ENCODE results near the gene SPEM1.

The SPEM1 gene

DNA sequence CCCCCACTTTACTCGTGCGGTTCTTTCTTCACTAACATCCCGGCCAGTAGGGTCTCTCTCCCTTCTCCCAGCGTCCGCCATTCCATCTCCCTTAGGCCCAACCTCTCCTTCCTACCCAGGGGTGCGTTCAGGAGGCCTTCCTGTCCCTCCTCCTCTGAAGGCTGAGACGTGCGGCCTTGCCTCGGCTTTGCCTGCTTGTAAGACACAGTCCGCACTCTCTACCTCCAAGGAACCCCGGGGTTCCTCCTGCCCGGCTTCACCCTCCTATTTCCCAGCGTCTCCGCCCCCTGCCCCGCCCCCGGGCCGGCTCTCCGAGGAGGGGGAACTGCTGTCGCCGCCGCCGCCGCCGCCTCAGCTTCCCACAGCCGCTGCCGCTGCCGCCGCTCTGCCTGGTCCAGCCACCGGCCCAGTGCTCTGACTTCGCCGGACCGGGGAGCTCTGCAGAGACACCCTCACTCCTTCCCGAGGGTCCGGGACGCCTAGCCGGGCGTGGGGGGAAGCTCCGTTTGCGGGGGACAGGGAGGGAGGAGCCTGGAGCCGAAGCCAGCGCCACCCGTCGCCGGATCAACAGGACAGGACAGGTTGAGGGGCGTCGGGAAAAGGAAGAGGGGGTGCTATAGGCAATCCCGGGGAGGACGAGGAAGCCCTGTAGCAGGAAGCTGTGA, 18.0 kb downstream of the SPEM1 start:
- peaks cover 61% of the 10 kb centered on the region for H3K27me3 ChIP-seq (ENCODE audit: control insufficient read depth, insufficient read depth, low read length)
- no peak overlapping the region for H3K27ac ChIP-seq (ENCODE audit: low read length)
- H3K4me1 ChIP-seq (ENCODE audit: control insufficient read depth, low read depth, low read length): peaks cover 23% of the 10 kb centered on the region
- no peaks in the 10 kb centered on the region for H3K9me3 ChIP-seq (ENCODE audit: control insufficient read depth, low read depth, low read length)
- H3K36me3 ChIP-seq (ENCODE audit: control insufficient read depth, low read depth, low read length): no peaks in the 10 kb centered on the region
- H3K9ac ChIP-seq (ENCODE audit: low read length): no peak overlapping the region
- H3K4me3 ChIP-seq (ENCODE audit: low read length): peak overlapping the region; percentile 91

DNA sequence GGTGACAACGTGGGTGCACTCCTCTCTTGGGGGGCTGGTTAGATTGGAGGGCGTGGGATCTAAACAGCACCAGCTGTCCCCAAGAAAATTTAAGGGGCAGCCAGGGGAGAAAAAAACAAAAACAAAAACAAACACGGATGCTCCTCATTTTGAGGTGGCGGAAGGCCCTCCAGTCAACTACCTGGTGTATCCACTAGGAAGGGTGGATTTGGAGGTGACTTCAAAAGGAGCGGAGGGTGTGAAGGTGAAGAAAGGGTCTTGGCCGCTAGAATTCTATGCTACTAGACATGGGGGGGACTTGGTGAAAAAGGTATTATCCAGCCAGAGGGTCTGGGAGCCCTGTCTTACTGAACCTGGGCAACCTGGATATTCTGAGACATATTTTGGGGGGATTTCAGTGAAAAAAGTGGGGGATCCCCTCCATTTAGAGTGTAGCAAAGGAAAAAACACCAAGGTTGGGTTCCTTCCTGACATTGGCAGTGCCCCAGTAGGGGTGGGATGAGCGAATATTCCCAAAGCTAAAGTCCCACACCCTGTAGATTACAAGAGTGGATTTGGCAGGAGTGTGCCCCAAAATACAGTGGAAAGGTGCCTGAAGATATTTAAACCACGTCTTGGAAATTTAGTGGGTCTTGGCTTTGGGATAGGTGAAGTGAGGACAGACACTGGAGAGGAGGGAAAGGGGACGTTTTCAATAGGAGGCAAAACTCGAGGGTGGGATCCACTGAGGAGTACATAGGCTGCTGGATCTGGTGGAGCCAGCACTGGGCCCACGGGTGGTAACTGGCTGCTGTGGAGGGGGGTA, 18.7 kb downstream of the SPEM1 start:
- peaks cover 67% of the 10 kb centered on the region for H3K27me3 ChIP-seq (ENCODE audit: control insufficient read depth, insufficient read depth, low read length)
- H3K27ac ChIP-seq (ENCODE audit: low read length): no peak overlapping the region
- H3K4me1 ChIP-seq (ENCODE audit: control insufficient read depth, low read depth, low read length): peaks cover 23% of the 10 kb centered on the region
- peak overlapping the region; percentile 91 for H3K4me3 ChIP-seq (ENCODE audit: low read length)
- no peak overlapping the region for H3K9ac ChIP-seq (ENCODE audit: low read length)
- no peaks in the 10 kb centered on the region for H3K36me3 ChIP-seq (ENCODE audit: control insufficient read depth, low read depth, low read length)
- no peaks in the 10 kb centered on the region for H3K9me3 ChIP-seq (ENCODE audit: control insufficient read depth, low read depth, low read length)

DNA sequence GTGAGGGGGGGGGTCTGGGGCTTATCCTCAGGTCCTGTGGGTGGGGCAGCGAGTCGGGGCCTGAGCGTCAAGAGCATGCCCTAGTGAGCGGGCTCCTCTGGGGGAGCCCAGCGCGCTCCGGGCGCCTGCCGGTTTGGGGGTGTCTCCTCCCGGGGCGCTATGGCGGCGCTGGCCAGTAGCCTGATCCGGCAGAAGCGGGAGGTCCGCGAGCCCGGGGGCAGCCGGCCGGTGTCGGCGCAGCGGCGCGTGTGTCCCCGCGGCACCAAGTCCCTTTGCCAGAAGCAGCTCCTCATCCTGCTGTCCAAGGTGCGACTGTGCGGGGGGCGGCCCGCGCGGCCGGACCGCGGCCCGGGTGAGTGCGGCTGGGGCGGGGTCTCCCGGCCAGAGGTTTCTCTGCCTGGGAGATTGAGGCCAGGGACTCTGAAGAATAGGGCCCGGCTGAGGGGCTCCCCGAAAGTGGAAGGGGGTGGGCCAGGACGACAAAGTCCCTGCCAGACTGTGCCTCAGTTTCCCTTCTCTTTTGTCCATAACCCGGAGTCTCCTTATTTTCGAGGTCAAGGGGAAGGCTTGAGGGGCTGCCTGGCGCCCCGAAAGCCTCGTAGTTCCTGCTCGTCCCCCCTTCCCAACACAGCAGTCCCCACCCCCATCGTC, 19.5 kb downstream of the SPEM1 start, which contains the start of gene FGF11:
Gene FGF11, plus strand, starts transcription at position 51 of the 651 bp plus-strand sequence. Its CDS starts 109 bp downstream, at position 160.
- H3K9me3 ChIP-seq (ENCODE audit: control insufficient read depth, low read depth, low read length): no peaks in the 10 kb centered on the region
- H3K27me3 ChIP-seq (ENCODE audit: control insufficient read depth, insufficient read depth, low read length): peaks cover 72% of the 10 kb centered on the region
- H3K27ac ChIP-seq (ENCODE audit: low read length): peak within 1 kb of the TSS; percentile 70
- peak within 1 kb of the TSS; percentile 91 for H3K4me3 ChIP-seq (ENCODE audit: low read length)
- H3K9ac ChIP-seq (ENCODE audit: low read length): peak within 1 kb of the TSS; percentile 85
- H3K4me1 ChIP-seq (ENCODE audit: control insufficient read depth, low read depth, low read length): peaks cover 23% of the 10 kb centered on the region
- no peaks in the 10 kb centered on the region for H3K36me3 ChIP-seq (ENCODE audit: control insufficient read depth, low read depth, low read length)

DNA sequence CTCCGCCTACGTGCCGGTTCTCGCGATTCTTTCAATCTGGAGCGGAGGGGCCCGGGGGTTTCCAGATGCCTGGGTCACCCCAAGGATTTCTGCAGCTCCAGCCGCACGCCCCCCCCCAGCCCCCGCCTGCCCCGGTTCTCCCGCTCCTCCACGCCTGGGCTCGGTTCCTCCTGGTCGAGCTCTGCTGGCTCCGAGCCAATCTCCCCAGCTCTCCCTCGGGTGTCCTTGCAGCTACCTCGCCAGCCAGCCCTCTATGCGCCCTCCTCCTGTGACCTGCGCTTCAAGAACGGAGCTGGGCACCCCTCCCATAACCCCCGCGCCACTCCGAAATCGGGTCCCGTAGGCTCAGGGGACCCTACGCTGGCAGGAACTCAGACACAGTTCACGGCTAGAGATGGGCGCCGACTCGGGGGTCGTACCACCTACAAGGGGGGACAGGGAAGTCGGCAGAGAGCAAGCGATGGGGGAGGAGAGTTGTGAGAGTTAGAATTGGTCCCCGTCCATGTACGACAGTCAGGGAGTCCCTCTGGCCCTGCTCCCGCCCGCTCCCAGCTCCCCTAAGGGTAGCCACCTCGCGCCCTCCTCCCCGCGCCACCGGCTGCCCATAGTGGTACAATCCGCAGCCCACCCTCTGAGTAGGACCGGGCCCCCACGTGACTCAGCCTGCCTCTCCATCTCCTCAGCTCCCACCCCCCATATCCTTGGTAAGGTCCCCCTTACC, 20.1 kb downstream of the SPEM1 start:
- H3K27me3 ChIP-seq (ENCODE audit: control insufficient read depth, insufficient read depth, low read length): peaks cover 72% of the 10 kb centered on the region
- peak overlapping the region; percentile 85 for H3K9ac ChIP-seq (ENCODE audit: low read length)
- peak overlapping the region; percentile 70 for H3K27ac ChIP-seq (ENCODE audit: low read length)
- peaks cover 23% of the 10 kb centered on the region for H3K4me1 ChIP-seq (ENCODE audit: control insufficient read depth, low read depth, low read length)
- no peaks in the 10 kb centered on the region for H3K9me3 ChIP-seq (ENCODE audit: control insufficient read depth, low read depth, low read length)
- no peaks in the 10 kb centered on the region for H3K36me3 ChIP-seq (ENCODE audit: control insufficient read depth, low read depth, low read length)
- peak overlapping the region; percentile 91 for H3K4me3 ChIP-seq (ENCODE audit: low read length)

DNA sequence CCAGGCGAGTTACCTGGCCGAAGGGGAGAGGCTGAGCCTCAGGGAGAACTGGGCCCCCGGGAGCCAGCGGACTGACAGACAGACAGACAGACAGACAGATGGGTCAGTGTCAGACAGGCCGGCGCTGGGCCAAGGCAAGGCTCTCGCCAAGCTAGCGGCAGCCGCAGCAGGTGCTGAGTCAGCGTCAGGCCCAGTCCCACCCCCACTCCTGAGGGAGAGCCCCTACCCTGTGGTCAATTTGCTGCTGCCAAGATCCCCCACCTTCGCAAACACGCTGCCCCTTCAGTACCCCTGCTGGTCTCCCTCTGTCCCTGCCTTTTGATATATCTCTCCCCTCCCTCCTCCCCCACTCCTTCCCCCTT, 20.7 kb downstream of the SPEM1 start:
- peak overlapping the region; percentile 70 for H3K27ac ChIP-seq (ENCODE audit: low read length)
- no peaks in the 10 kb centered on the region for H3K36me3 ChIP-seq (ENCODE audit: control insufficient read depth, low read depth, low read length)
- peak overlapping the region; percentile 91 for H3K4me3 ChIP-seq (ENCODE audit: low read length)
- peaks cover 68% of the 10 kb centered on the region for H3K27me3 ChIP-seq (ENCODE audit: control insufficient read depth, insufficient read depth, low read length)
- peak overlapping the region; percentile 85 for H3K9ac ChIP-seq (ENCODE audit: low read length)
- H3K4me1 ChIP-seq (ENCODE audit: control insufficient read depth, low read depth, low read length): peaks cover 21% of the 10 kb centered on the region
- no peaks in the 10 kb centered on the region for H3K9me3 ChIP-seq (ENCODE audit: control insufficient read depth, low read depth, low read length)

DNA sequence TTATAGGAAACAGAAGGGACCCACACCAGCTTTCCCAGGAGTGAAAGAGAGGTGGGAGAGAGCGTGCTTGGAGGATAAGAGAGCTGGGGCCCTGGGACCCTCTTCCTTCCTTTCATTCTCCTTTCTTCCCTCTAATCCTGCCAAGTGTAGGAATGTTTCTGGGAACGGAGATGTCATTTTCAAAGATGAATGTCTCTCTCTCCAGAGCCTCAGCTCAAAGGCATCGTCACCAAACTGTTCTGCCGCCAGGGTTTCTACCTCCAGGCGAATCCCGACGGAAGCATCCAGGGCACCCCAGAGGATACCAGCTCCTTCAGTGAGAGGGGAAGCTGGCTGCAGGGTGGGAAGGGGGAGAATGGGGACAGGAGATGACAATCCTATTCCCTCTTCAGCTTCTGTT, 21.1 kb downstream of the SPEM1 start:
- H3K4me1 ChIP-seq (ENCODE audit: control insufficient read depth, low read depth, low read length): peaks cover 22% of the 10 kb centered on the region
- H3K27ac ChIP-seq (ENCODE audit: low read length): no peak overlapping the region
- H3K27me3 ChIP-seq (ENCODE audit: control insufficient read depth, insufficient read depth, low read length): peaks cover 63% of the 10 kb centered on the region
- H3K9ac ChIP-seq (ENCODE audit: low read length): peak overlapping the region; percentile 85
- peak overlapping the region; percentile 91 for H3K4me3 ChIP-seq (ENCODE audit: low read length)
- no peaks in the 10 kb centered on the region for H3K9me3 ChIP-seq (ENCODE audit: control insufficient read depth, low read depth, low read length)
- H3K36me3 ChIP-seq (ENCODE audit: control insufficient read depth, low read depth, low read length): no peaks in the 10 kb centered on the region

DNA sequence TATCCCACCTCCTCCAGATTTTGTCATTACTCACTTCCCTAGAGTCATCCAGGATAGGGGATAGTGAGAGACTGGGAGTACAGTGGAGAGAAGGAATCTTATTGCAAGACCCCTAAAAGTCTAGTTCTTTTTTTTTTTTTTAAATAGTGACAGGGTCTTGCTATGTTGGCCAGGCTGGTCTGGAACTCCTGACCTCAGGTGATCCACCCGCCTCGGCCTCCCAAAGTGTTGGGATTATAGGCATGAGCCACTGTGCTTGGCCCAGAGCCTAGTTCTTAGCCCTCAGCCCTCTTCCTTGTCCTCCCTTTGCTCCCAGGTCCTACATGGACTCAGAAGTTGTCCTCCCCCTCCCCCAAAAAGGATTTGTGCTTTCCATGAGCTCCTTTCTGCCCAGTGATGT, 22.0 kb downstream of the SPEM1 start:
- no peak overlapping the region for H3K27ac ChIP-seq (ENCODE audit: low read length)
- no peaks in the 10 kb centered on the region for H3K9me3 ChIP-seq (ENCODE audit: control insufficient read depth, low read depth, low read length)
- H3K4me1 ChIP-seq (ENCODE audit: control insufficient read depth, low read depth, low read length): peaks cover 21% of the 10 kb centered on the region
- H3K9ac ChIP-seq (ENCODE audit: low read length): no peak overlapping the region
- H3K4me3 ChIP-seq (ENCODE audit: low read length): no peak overlapping the region
- no peaks in the 10 kb centered on the region for H3K36me3 ChIP-seq (ENCODE audit: control insufficient read depth, low read depth, low read length)
- H3K27me3 ChIP-seq (ENCODE audit: control insufficient read depth, insufficient read depth, low read length): peaks cover 57% of the 10 kb centered on the region

DNA sequence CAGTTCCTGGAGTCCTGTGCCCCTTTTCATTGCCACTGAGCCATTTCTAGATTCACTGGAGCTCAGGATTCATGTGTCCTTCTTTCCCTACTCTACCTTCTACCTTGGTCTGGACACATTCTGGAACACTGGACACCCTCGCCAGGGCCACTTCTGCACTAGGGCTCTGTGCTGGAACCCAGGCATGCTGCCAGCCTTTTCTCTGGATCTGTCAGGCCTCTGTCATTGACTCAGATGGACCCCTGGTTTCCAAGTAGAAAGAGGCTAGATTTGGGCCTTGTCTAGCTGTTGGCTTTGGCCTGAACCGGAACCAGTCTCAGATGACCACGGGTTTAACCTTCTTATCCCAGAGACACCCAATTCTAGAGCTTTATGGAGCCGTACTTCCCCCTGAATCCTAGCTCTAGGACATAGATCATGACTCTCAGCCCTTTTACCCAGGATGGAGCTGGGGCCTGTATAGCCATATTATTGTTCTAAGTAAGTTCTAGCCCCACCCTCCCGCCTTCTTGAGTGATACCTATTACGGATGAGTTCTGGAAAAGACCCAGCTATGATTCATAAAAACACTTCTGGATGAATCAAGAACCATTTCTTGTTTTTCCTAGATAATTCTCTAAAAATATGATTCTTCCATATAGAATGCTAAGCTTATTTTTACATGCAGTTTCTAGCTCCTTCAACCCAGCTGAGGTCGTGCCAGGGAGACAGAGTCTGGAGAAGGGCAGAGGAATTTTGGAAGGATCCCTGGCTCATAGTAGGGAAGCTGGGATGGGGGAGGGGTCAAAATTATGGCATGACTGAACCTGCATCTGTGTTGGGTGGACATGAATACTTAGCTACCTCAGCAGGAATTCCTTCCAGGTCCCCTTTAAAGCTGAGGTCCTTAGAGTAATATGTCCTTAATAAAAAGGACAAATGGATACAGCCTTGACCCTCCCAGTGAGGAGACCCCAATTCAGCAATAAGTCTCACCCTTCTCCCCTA, 23.7 kb downstream of the SPEM1 start:
- H3K27ac ChIP-seq (ENCODE audit: low read length): no peak overlapping the region
- H3K4me3 ChIP-seq (ENCODE audit: low read length): no peak overlapping the region
- peaks cover 13% of the 10 kb centered on the region for H3K4me1 ChIP-seq (ENCODE audit: control insufficient read depth, low read depth, low read length)
- H3K27me3 ChIP-seq (ENCODE audit: control insufficient read depth, insufficient read depth, low read length): peaks cover 41% of the 10 kb centered on the region
- no peaks in the 10 kb centered on the region for H3K36me3 ChIP-seq (ENCODE audit: control insufficient read depth, low read depth, low read length)
- no peak overlapping the region for H3K9ac ChIP-seq (ENCODE audit: low read length)
- no peaks in the 10 kb centered on the region for H3K9me3 ChIP-seq (ENCODE audit: control insufficient read depth, low read depth, low read length)

DNA sequence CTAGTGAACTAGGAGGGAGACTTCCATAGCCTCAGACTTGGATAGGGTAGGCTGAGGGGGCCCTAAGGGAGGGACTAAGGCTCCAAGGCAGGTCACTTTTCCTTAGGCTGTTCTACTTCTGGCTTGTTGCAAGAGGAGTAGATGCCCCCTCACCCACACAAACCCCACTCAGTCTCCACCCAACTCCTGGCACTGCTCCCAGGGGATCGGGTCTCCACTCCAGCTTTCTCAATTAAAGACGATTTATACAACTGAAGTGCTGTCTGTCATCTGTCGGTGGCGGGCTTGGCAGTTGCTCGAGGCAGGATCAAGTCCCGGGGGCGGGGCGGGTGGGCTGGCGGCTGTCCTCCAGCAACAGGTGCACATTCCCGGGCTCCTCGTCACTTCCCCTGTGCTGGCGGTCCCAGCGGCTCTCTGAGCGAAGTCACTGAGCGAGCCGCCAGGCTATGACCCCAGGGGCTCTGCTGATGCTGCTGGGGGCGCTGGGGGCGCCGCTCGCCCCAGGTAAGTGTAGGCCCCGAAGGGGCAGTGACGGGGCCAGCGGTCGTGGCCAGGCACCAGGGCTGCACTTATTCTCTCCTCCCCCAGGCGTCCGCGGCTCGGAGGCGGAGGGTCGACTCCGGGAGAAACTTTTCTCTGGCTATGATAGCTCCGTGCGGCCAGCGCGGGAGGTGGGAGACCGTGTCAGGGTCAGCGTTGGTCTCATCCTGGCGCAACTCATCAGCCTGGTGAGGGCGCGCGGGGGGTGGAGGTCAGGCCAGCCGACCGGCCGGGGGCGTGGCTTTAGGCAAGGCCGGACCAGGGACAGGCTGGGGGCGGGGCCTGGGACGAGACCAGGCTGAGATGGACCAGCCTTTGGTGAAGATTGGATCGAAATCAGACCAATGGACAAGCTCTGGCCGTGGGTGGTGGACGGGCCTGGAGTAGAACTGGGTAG, 24.8 kb downstream of the SPEM1 start, which contains the start of gene CHRNB1:
Gene CHRNB1, plus strand, starts transcription at position 380 of the 937 bp plus-strand sequence. Its CDS starts 67 bp downstream, at position 447.
- H3K4me1 ChIP-seq (ENCODE audit: control insufficient read depth, low read depth, low read length): peaks cover 13% of the 10 kb centered on the region
- H3K4me3 ChIP-seq (ENCODE audit: low read length): peak within 1 kb of the TSS; percentile 67
- H3K36me3 ChIP-seq (ENCODE audit: control insufficient read depth, low read depth, low read length): no peaks in the 10 kb centered on the region
- H3K9ac ChIP-seq (ENCODE audit: low read length): peak within 1 kb of the TSS; percentile 14
- H3K27me3 ChIP-seq (ENCODE audit: control insufficient read depth, insufficient read depth, low read length): peaks cover 29% of the 10 kb centered on the region
- no peaks in the 10 kb centered on the region for H3K9me3 ChIP-seq (ENCODE audit: control insufficient read depth, low read depth, low read length)
- no peak within 1 kb of the TSS for H3K27ac ChIP-seq (ENCODE audit: low read length)

DNA sequence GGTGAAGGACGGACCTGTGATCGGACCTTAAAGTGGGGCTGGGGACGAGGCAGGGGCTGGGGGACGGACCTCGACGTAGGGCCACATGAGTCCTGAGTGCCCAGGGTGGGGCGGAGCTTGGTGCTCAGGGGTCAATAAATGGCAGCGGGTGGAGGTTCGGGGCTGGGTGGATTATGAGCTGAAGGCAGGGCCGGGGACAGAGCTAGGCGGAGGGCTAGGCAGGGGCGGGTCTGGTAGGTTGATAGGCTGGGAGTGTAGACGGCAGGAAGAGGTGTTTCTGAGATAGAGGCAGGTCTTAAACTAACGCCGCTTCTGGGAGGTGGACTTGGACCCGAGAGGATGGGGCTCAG, 25.5 kb downstream of the SPEM1 start:
- Histone ChIP-seq H3K27me3 (ENCODE audit: control insufficient read depth, insufficient read depth, low read length) (peaks cover 29% of the 10 kb centered on the region), H3K36me3 (ENCODE audit: control insufficient read depth, low read depth, low read length) (no peaks in the 10 kb centered on the region), H3K4me1 (ENCODE audit: control insufficient read depth, low read depth, low read length) (peaks cover 13% of the 10 kb centered on the region), H3K27ac (ENCODE audit: low read length) (no peak overlapping the region), H3K9ac (ENCODE audit: low read length) (peak overlapping the region; percentile 14), H3K9me3 (ENCODE audit: control insufficient read depth, low read depth, low read length) (no peaks in the 10 kb centered on the region), H3K4me3 (ENCODE audit: low read length) (peak overlapping the region; percentile 67)
